Right ventricle myocardium inferior (tissue), 1 donor: ENCODE data around the gene PDGFRB. TPM values are rescaled to one million over a fixed set of nuclear protein-coding genes. Genes with fewer than 3 reads are reported as not detected.

Source experiments
- ATAC-seq: fragments of 200-7000 bp; cut with Tn5 transposase; one replicate; pipeline ENCODE4 v1.9.1; 2020; ENCODE audit warnings: mild to moderate bottlenecking, moderate library complexity
- DNase-seq: peaks from one replicate; pipeline ENCODE4 v3.0.0; 2021; ENCODE audit errors: missing footprints
- intact Hi-C: fragments of 100-400 bp; cut with DNase I; formaldehyde crosslinking; loops from one replicate; pipeline ENCODE4 v1.11.0; 2022
- total RNA-seq: library from RNA; stranded (reverse); fragmentation: NEBNext Ultra II Directional; extraction: Animal tissue kit (Norgen Biotek cat#: 25700); gene quantifications from one replicate; pipeline ENCODE4 v1.2.1, GENCODE V29; 2021
- donor health status: DM: no; HTN: yes; CAD: no; lungs with severe emphysema.

Gene PDGFRB
- total RNA-seq, 1 donor from 2014 or later: 57.2 TPM

GRCh38 chr5:150138551-150139265 lies 16.9 kb downstream of the PDGFRB start:
- ATAC-seq (peak; percentile 8), DNase-seq (peak; percentile 78)
- intact Hi-C loops: loop anchor here (2.0 kb wide), 1 partner anchor 20 kb away; no protein-coding TSS in a partner anchor

GRCh38 chr5:150137997-150138396 lies 17.6 kb downstream of the PDGFRB start:
- ATAC-seq (no peak), DNase-seq (no peak)
- intact Hi-C loops: loop anchor here (2.0 kb wide), 1 partner anchor 21 kb away; no protein-coding TSS in a partner anchor

- DNase-seq (no peak), ATAC-seq (peak; percentile 6)
- intact Hi-C loops: no loop called here
Measured at GRCh38 chr5:150137168-150137957, 18.3 kb downstream of the PDGFRB start.

- no peak for ATAC-seq
- no peak for DNase-seq
- intact Hi-C loops: no loop called here
Measured at GRCh38 chr5:150136305-150137167, 19.1 kb downstream of the PDGFRB start.

GRCh38 chr5:150135557-150136304 lies 19.9 kb downstream of the PDGFRB start:
- DNase-seq (peak; percentile 60), ATAC-seq (no peak)
- intact Hi-C loops: no loop called here

GRCh38 chr5:150134198-150134588 lies 21.5 kb downstream of the PDGFRB start:
- DNase-seq (no peak), ATAC-seq (no peak)
- intact Hi-C loops: loop anchor here (5.0 kb wide), 1 partner anchor 303 kb away; no protein-coding TSS in a partner anchor

GRCh38 chr5:150133581-150134197 lies 22.0 kb downstream of the PDGFRB start:
- intact Hi-C loops: loop anchor here (5.0 kb wide), 1 partner anchor 304 kb away; no protein-coding TSS in a partner anchor
- no peak for ATAC-seq

GRCh38 chr5:150132740-150133139 lies 22.9 kb downstream of the PDGFRB start:
- DNase-seq (peak; percentile 64), ATAC-seq (no peak)
- intact Hi-C loops: loop anchor here (5.0 kb wide), 1 partner anchor 305 kb away; no protein-coding TSS in a partner anchor

More at GRCh38 chr5:150133581-150134197, 22.0 kb downstream of the PDGFRB start:
- peak; percentile 64 for DNase-seq

- intact Hi-C loops: loop anchor here (5.0 kb wide), 1 partner anchor 305 kb away; no protein-coding TSS in a partner anchor
- no peak for ATAC-seq
Measured at GRCh38 chr5:150131978-150132694, 23.5 kb downstream of the PDGFRB start.

GRCh38 chr5:150131461-150131860 lies 24.2 kb downstream of the PDGFRB start:
- DNase-seq (no peak), ATAC-seq (no peak)
- intact Hi-C loops: loop anchor here (5.0 kb wide), 1 partner anchor 306 kb away; no protein-coding TSS in a partner anchor

More at GRCh38 chr5:150131978-150132694, 23.5 kb downstream of the PDGFRB start:
- DNase-seq: peak; percentile 37

- DNase-seq: no peak
- intact Hi-C loops: loop anchor here (1.0 to 5.0 kb wide), 2 partner anchors 88 to 307 kb away; no protein-coding TSS in a partner anchor
- ATAC-seq: no peak
Measured at GRCh38 chr5:150130493-150130922, 25.1 kb downstream of the PDGFRB start.

GRCh38 chr5:150129813-150130492 lies 25.7 kb downstream of the PDGFRB start:
- ATAC-seq (peak; percentile 70), DNase-seq (no peak)
- intact Hi-C loops: loop anchor here (1.0 to 5.0 kb wide), 2 partner anchors 88 to 307 kb away; no protein-coding TSS in a partner anchor

- ATAC-seq (no peak), DNase-seq (no peak)
- intact Hi-C loops: no loop called here
Measured at GRCh38 chr5:150129454-150129812, 26.2 kb downstream of the PDGFRB start.

GRCh38 chr5:150126921-150127265 lies 28.8 kb downstream of the PDGFRB start:
- no peak for DNase-seq
- intact Hi-C loops: no loop called here
- ATAC-seq: no peak

GRCh38 chr5:150126199-150126920 lies 29.3 kb downstream of the PDGFRB start:
- DNase-seq (no peak), ATAC-seq (no peak)
- intact Hi-C loops: no loop called here

- ATAC-seq (no peak), DNase-seq (no peak)
- intact Hi-C loops: no loop called here
Measured at GRCh38 chr5:150125334-150125733, 30.3 kb downstream of the PDGFRB start.
